SK-N-MC (cell line): Measurements from ENCODE around the gene MPV17L2.

Source experiments
- EZH2 ChIP-seq: fragments of 200-600 bp; sonication (generic); IDR thresholded peaks from one replicate; pipeline ENCODE4 v1.6.1; 2017; ENCODE audit warnings: antibody characterized with exemption
- POLR2AphosphoS5 ChIP-seq: IDR thresholded peaks from 2 replicates; pipeline ENCODE4 v1.6.1; 2012; ENCODE audit warnings: mild to moderate bottlenecking, low read depth, low read length, borderline replicate concordance

DNA sequence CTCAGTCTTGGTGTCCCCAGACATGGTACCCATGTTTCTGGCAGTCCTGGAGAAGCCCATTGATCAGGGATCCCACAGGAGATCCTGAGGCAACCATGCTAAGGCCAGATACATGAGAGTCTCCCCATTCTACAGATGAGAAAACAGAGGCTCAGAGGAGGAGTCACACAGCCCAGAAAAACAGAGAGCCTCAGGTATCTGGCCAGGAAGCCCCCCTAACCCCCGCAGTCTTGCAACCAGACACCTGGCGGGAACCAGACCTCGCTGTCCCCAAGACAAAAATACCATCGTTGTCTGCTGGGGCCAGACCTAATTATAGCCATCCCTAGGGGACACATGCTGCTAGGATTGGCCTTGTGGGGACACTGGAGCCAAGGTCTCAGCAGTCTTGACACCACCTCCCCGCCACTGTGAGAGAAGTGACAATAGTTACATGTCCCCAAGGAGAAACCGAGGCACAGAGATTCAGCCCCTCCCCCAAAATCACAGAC, 34.8 kb downstream of the MPV17L2 start:
- TF ChIP-seq EZH2 (no peak), POLR2AphosphoS5 (no peak)
